ENCODE data around the gene ITGB5.

DNA sequence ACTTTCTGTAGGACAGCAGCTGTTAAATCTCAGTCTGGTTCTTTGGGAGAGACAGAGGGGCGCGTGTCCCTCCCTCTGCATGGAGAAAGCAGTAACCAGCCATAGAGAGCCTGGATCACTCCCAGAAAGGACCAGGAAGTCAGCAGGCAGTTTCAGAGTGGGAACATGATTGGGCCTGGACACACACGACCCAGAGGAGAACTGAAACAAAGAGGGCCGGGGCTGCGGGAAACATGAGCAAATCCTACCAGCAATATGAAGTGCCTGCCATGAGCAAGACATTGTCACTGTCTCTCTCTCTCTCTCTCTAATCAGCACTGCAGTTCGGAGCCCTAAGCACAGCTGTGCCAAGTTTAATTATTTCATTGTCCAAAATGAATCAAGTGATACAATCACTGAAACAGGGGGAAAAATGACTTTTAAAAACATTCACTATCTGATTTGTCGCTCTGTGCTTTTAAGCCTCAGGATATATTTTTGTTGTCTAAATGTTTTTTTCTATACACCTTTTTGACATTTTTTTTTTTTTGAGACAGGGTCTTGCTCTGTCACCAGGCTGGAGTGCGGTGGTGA lies 29.8 kb upstream of the ITGB5 start:
- TF ChIP-seq, protein P1, sequence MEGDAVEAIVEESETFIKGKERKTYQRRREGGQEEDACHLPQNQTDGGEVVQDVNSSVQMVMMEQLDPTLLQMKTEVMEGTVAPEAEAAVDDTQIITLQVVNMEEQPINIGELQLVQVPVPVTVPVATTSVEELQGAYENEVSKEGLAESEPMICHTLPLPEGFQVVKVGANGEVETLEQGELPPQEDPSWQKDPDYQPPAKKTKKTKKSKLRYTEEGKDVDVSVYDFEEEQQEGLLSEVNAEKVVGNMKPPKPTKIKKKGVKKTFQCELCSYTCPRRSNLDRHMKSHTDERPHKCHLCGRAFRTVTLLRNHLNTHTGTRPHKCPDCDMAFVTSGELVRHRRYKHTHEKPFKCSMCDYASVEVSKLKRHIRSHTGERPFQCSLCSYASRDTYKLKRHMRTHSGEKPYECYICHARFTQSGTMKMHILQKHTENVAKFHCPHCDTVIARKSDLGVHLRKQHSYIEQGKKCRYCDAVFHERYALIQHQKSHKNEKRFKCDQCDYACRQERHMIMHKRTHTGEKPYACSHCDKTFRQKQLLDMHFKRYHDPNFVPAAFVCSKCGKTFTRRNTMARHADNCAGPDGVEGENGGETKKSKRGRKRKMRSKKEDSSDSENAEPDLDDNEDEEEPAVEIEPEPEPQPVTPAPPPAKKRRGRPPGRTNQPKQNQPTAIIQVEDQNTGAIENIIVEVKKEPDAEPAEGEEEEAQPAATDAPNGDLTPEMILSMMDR (IDR thresholded peaks at IDR 0.05; ENCODE audit: insufficient read depth, low read depth, low read length), result no peak
- TF ChIP-seq EZH2 (IDR thresholded peaks at IDR 0.05; ENCODE audit: insufficient read depth, low read length), result no peak
